IPS DF 4.7 (cell line): ENCODE results near the gene ABCA6.
A peak's percentile ranks its signal among the peaks of the same experiment; 100 is the strongest.

Experiments used
- DNase-seq: peaks from one replicate; pipeline ENCODE4 v3.0.0-alpha.2; 2013; ENCODE audit warnings: low spot score; ENCODE audit errors: extremely low read depth

The ABCA6 gene

GRCh38 chr17:69142175-69142802 is 594 bp upstream of the ABCA6 start:
- no peak for DNase-seq

GRCh38 chr17:69134112-69134511 is 7.6 kb downstream of the ABCA6 start:
- no peak for DNase-seq

GRCh38 chr17:69130627-69131296 is 10.9 kb downstream of the ABCA6 start:
- DNase-seq, result no peak

- no peak for DNase-seq
These were observed 18.1 kb downstream of the ABCA6 start for GRCh38 chr17:69123626-69124025.

- no peak for DNase-seq
These were observed 19.6 kb downstream of the ABCA6 start for GRCh38 chr17:69122065-69122464.

- DNase-seq, result no peak
These were observed 23.6 kb downstream of the ABCA6 start for GRCh38 chr17:69117855-69118784.

GRCh38 chr17:69111794-69112193 is 29.9 kb downstream of the ABCA6 start:
- DNase-seq, result no peak

- DNase-seq, result no peak
These were observed 35.6 kb downstream of the ABCA6 start for GRCh38 chr17:69105907-69106730.

GRCh38 chr17:69103557-69104233 is 38.0 kb downstream of the ABCA6 start:
- DNase-seq, result no peak

- no peak for DNase-seq
These were observed 43.1 kb downstream of the ABCA6 start for GRCh38 chr17:69098625-69099024.

GRCh38 chr17:69096541-69096940 is 45.2 kb downstream of the ABCA6 start:
- no peak for DNase-seq

- no peak for DNase-seq
These were observed 47.7 kb downstream of the ABCA6 start for GRCh38 chr17:69093995-69094394.

- DNase-seq, result no peak
These were observed 48.4 kb downstream of the ABCA6 start for GRCh38 chr17:69093279-69093789.

GRCh38 chr17:69090365-69090764 is 51.3 kb downstream of the ABCA6 start:
- DNase-seq, result no peak

- no peak for DNase-seq
These were observed 53.0 kb downstream of the ABCA6 start for GRCh38 chr17:69088643-69089200.

GRCh38 chr17:69086641-69087040 is 55.1 kb downstream of the ABCA6 start:
- DNase-seq, result no peak

- peak; percentile 58 for DNase-seq
These were observed 56.8 kb downstream of the ABCA6 start for GRCh38 chr17:69084911-69085310.

- no peak for DNase-seq
These were observed 59.0 kb downstream of the ABCA6 start for GRCh38 chr17:69082696-69083095.

- DNase-seq, result no peak
These were observed 62.8 kb downstream of the ABCA6 start for GRCh38 chr17:69078864-69079263.

- DNase-seq, result no peak
These were observed 65.9 kb downstream of the ABCA6 start for GRCh38 chr17:69075823-69076222.
